Mammary epithelial cell (primary cell): ENCODE results near the gene BRI3BP.

Experiments used
- EZH2 ChIP-seq: IDR thresholded peaks from 2 replicates; pipeline ENCODE4 v1.6.1; 2012; ENCODE audit warnings: low read length, inconsistent platforms, borderline replicate concordance
- TF ChIP-seq, protein P1 (sequence below), 2 donors: IDR thresholded peaks in 1 of 2; conservative IDR thresholded peaks in 1 of 2; 2 replicates each; pipeline ENCODE4 v1.5.1; 2011 to 2012; ENCODE audit warnings: inconsistent platforms in 2 of 2, low read length in 2 of 2, mild to moderate bottlenecking in 2 of 2, control low read depth in 1 of 2, low read depth in 1 of 2; ENCODE audit not compliant: insufficient read depth in 1 of 2; ENCODE audit errors: extremely low read depth in 1 of 2

DNA sequence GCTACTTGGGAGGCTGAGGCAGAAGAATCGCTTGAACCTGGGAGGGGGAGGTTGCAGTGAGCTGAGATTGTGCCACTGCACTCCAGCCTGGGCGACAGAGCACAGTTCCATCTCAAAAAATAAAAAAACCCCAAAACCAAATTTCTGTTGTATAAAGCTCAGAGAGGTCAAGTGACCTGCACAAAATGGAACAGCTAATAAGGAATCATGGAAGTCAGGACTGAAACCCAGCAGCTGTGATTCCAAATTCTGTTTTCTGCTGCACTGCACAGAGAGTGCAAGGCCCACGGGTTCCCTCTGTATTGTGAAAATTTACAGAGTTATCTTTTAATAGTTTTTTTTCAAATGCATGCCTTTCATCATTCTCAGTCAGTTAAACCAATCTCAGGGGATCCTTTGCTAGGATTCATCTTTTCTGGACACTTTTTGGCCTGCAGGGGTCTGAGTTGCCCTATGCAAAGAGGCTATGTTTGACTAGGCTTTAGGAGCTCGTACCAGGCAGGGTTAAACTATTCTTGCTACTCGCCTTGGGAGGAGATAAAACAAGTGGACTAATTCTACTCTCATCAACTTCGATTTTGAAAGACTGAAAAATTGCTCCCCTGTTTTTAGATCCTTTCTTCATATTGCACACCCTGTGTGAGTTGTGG, 45.7 kb downstream of the BRI3BP start:
- TF ChIP-seq EZH2 = no peak
- TF ChIP-seq, protein P1, sequence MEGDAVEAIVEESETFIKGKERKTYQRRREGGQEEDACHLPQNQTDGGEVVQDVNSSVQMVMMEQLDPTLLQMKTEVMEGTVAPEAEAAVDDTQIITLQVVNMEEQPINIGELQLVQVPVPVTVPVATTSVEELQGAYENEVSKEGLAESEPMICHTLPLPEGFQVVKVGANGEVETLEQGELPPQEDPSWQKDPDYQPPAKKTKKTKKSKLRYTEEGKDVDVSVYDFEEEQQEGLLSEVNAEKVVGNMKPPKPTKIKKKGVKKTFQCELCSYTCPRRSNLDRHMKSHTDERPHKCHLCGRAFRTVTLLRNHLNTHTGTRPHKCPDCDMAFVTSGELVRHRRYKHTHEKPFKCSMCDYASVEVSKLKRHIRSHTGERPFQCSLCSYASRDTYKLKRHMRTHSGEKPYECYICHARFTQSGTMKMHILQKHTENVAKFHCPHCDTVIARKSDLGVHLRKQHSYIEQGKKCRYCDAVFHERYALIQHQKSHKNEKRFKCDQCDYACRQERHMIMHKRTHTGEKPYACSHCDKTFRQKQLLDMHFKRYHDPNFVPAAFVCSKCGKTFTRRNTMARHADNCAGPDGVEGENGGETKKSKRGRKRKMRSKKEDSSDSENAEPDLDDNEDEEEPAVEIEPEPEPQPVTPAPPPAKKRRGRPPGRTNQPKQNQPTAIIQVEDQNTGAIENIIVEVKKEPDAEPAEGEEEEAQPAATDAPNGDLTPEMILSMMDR (conservative IDR thresholded peaks at IDR 0.05 in 1 of 2, IDR thresholded peaks at IDR 0.05 in 1 of 2; ENCODE audit: extremely low read depth in 1 of 2, insufficient read depth in 1 of 2, low read depth in 1 of 2, low read length in 2 of 2) = no peak
